ENCODE measurements around the gene MIPEP.

DNA sequence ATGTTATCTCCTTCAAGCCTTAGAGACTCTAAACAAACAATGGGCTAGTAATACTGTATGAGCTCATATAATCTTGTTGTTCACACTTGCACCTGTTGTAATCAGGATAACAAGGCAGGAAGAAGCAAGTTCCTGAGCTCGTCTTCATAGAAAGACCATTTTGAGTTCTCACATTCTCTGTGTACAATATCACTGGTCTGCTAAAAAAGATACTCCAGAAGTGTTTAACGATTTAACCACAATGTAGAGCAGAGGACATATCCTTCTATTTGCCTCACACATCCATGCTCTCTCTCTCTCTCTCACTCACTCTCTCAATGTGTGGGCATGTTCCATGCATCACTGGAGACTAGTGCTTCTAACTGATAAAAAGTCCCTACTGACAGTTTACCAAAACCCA is 122.9 kb downstream of the MIPEP start:
- TF ChIP-seq POLR2A (IDR thresholded peaks at IDR 0.05) (no peak), POLR2AphosphoS5 (IDR thresholded peaks at IDR 0.05) (no peak)
- TF ChIP-seq, protein P1, sequence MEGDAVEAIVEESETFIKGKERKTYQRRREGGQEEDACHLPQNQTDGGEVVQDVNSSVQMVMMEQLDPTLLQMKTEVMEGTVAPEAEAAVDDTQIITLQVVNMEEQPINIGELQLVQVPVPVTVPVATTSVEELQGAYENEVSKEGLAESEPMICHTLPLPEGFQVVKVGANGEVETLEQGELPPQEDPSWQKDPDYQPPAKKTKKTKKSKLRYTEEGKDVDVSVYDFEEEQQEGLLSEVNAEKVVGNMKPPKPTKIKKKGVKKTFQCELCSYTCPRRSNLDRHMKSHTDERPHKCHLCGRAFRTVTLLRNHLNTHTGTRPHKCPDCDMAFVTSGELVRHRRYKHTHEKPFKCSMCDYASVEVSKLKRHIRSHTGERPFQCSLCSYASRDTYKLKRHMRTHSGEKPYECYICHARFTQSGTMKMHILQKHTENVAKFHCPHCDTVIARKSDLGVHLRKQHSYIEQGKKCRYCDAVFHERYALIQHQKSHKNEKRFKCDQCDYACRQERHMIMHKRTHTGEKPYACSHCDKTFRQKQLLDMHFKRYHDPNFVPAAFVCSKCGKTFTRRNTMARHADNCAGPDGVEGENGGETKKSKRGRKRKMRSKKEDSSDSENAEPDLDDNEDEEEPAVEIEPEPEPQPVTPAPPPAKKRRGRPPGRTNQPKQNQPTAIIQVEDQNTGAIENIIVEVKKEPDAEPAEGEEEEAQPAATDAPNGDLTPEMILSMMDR (IDR thresholded peaks at IDR 0.05), result no peak

Data from breast epithelium (tissue), 3 donors.